Sigmoid colon (tissue), 4 donors: ENCODE data around the gene PLXND1.

Experiments used
- CTCF ChIP-seq, 4 experiments: fragments of 450-650 bp in 3 of 4; fragments of 200-600 bp in 1 of 4; IDR thresholded peaks; one replicate each; pipeline ENCODE4 v1.5.1; 2016 to 2019; ENCODE audit warnings: antibody characterized with exemption in 4 of 4, mild to moderate bottlenecking in 3 of 4, moderate library complexity in 2 of 4
- EP300 ChIP-seq, 4 donors: sonication (generic); formaldehyde crosslinking; IDR thresholded peaks; one replicate each; pipeline ENCODE4 v1.6.1; 2017; ENCODE audit warnings: antibody characterized with exemption in 4 of 4
- POLR2A ChIP-seq, 2 donors: fragments of 450-650 bp; IDR thresholded peaks; one replicate each; pipeline ENCODE4 v1.6.1; 2016; ENCODE audit warnings: antibody characterized with exemption in 2 of 2, mild to moderate bottlenecking in 2 of 2, moderate library complexity in 2 of 2
- POLR2AphosphoS5 ChIP-seq, 4 donors: sonication (generic); formaldehyde crosslinking; IDR thresholded peaks; one replicate each; pipeline ENCODE4 v1.6.1; 2017; ENCODE audit warnings: antibody characterized with exemption in 4 of 4

- TF ChIP-seq CTCF (IDR thresholded peaks at IDR 0.05), result no peak
- no peak for TF ChIP-seq POLR2A (IDR thresholded peaks at IDR 0.05)
- no peak for TF ChIP-seq POLR2AphosphoS5 (IDR thresholded peaks at IDR 0.05)
- TF ChIP-seq EP300 (IDR thresholded peaks at IDR 0.05), result no peak
Observed at GRCh38 chr3:129512595-129512994, 93.9 kb downstream of the PLXND1 start.
